ENCODE measurements around the gene TOP2B. TPM values are rescaled to one million over a fixed set of nuclear protein-coding genes. Genes with fewer than 3 reads are reported as not detected.

Gene TOP2B
- total RNA-seq, 1 experiment from 2014 or later: 181 TPM

DNA sequence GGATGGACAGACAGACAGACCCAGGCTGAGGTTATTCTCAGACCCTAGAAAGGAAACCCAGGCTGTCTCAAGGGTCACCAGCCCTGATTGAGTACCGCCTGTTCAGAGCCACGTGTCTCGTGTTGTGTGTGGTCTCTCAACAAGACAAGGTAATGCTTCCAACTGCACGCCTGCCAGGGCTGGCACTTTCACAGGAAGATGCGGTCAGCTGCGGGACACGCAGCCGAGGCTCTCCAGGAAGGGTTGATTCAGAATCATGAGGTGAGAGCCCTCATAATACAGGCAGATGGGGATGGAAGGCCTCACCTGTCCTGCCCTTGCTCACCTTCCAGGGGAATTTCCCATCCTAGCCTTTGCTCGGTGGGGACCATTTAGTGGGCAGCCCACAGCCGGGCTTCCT lies 81.4 kb downstream of the TOP2B start:
- H2BK12ac ChIP-seq (ENCODE audit: insufficient read length, low read depth, low read length): no peak overlapping the region
- no peaks in the 10 kb centered on the region for H3K9me3 ChIP-seq (ENCODE audit: control insufficient read depth, low read depth, low read length)
- peaks cover 9 to 11% of the 10 kb centered on the region in 2 experiments for H3K4me1 Mint-ChIP-seq
- H4K5ac ChIP-seq (ENCODE audit: insufficient read length, low read depth, low read length): no peak overlapping the region
- no peak for DNase-seq
- H3K18ac ChIP-seq (ENCODE audit: insufficient read length, low read depth, low read length): no peak overlapping the region
- H3K36me3 Mint-ChIP-seq (ENCODE audit: insufficient read depth in 1 of 3, low read depth in 3 of 3): no peaks in the 10 kb centered on the region
- no peaks in the 10 kb centered on the region for H3K27me3 ChIP-seq (ENCODE audit: insufficient read depth, low read length)
- H3K14ac ChIP-seq (ENCODE audit: insufficient read depth, low read length): no peak overlapping the region
- no peak overlapping the region for H3K4me3 Mint-ChIP-seq
- H3K27ac ChIP-seq (ENCODE audit: insufficient read length, low read depth, low read length): no peak overlapping the region
- H2BK20ac ChIP-seq (ENCODE audit: low read depth, low read length, poor library complexity, severe bottlenecking): no peak overlapping the region
- H3K27ac Mint-ChIP-seq: no peak overlapping the region; a peak in 1 of 7 replicates
- H4K91ac ChIP-seq (ENCODE audit: insufficient read length, low read depth, low read length): no peak overlapping the region
- no peaks in the 10 kb centered on the region for H3K4me1 ChIP-seq (ENCODE audit: insufficient read depth, low read length)
- no peaks in the 10 kb centered on the region for H3K79me2 ChIP-seq (ENCODE audit: insufficient read depth, low read length)
- no peak overlapping the region for H3T11ph ChIP-seq (ENCODE audit: low read length)
- H2AFZ ChIP-seq (ENCODE audit: low read length): no peak overlapping the region
- H3K79me1 ChIP-seq (ENCODE audit: insufficient read depth, low read depth, low read length, poor library complexity, severe bottlenecking): no peaks in the 10 kb centered on the region
- no CpG with 5 or more reads among the region's 10 CpGs for WGBS (ENCODE audit: extremely low coverage, insufficient read length, low lambda C conversion rate)
- H3K27me3 Mint-ChIP-seq (ENCODE audit: low read depth): no peaks in the 10 kb centered on the region
- H2BK15ac ChIP-seq (ENCODE audit: low read depth, low read length): no peak overlapping the region
- H4K8ac ChIP-seq (replicated peaks; ENCODE audit: insufficient read length, low read depth, low read length): no peak overlapping the region
- TF ChIP-seq, protein P1, sequence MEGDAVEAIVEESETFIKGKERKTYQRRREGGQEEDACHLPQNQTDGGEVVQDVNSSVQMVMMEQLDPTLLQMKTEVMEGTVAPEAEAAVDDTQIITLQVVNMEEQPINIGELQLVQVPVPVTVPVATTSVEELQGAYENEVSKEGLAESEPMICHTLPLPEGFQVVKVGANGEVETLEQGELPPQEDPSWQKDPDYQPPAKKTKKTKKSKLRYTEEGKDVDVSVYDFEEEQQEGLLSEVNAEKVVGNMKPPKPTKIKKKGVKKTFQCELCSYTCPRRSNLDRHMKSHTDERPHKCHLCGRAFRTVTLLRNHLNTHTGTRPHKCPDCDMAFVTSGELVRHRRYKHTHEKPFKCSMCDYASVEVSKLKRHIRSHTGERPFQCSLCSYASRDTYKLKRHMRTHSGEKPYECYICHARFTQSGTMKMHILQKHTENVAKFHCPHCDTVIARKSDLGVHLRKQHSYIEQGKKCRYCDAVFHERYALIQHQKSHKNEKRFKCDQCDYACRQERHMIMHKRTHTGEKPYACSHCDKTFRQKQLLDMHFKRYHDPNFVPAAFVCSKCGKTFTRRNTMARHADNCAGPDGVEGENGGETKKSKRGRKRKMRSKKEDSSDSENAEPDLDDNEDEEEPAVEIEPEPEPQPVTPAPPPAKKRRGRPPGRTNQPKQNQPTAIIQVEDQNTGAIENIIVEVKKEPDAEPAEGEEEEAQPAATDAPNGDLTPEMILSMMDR (conservative IDR thresholded peaks at IDR 0.05): no peak
- H3K23ac ChIP-seq (ENCODE audit: insufficient read length, low read depth, low read length): no peak overlapping the region
- H3K56ac ChIP-seq (ENCODE audit: insufficient read length, low read depth, low read length): no peak overlapping the region
- H2BK120ac ChIP-seq (ENCODE audit: low read depth, low read length, poor library complexity, severe bottlenecking): no peak overlapping the region
- no peak overlapping the region for H3K9ac ChIP-seq (ENCODE audit: extremely low read depth, insufficient read length, low read length)
- H3K4me2 ChIP-seq (ENCODE audit: insufficient read depth, insufficient read length, low read length): no peak overlapping the region
- no peaks in the 10 kb centered on the region for H3K23me2 ChIP-seq (ENCODE audit: insufficient read length, low read depth, low read length, poor library complexity, severe bottlenecking)
- no peaks in the 10 kb centered on the region for H4K20me1 ChIP-seq (ENCODE audit: control insufficient read depth, insufficient read depth, insufficient read length)
- H2AK5ac ChIP-seq (ENCODE audit: insufficient read length, low read length): no peak overlapping the region
- H2BK5ac ChIP-seq (ENCODE audit: insufficient read length, low read length): no peak overlapping the region
- no peaks in the 10 kb centered on the region for H3K9me3 Mint-ChIP-seq
- no peak overlapping the region for H3K4ac ChIP-seq (ENCODE audit: low read depth, low read length)
